Tracheal epithelial cell (primary cell): ENCODE measurements around the gene NPY4R. TPM values are rescaled to one million over a fixed set of nuclear protein-coding genes. Genes with fewer than 3 reads are reported as not detected.

Source experiments
- total RNA-seq: library from RNA; depleted of rRNA; stranded (reverse); fragments of >200 nt; gene quantifications from 2 replicates; pipeline ENCODE4 v1.2.1, GENCODE V29; 2014

NPY4R gene
- total RNA-seq, result not detected in 2 replicates

GRCh38 chr10:46465765-46466164 lies at the start of gene NPY4R:
TSS of gene NPY4R (minus strand) at chr10:46465958. CDS start at chr10:46462635, 3,323 bp downstream.

Other genes starting within 250 kb of the NPY4R start
- gene ANTXRL, start 179.0 kb downstream of the NPY4R start, total RNA-seq, result not detected in 2 replicates
- gene ANXA8L1, start 90.2 kb downstream of the NPY4R start, total RNA-seq, result 183 and 261 TPM in 2 replicates
- 0.85 and 10.4 TPM in 2 replicates for gene GPRIN2, start 90.7 kb upstream of the NPY4R start, total RNA-seq
- gene SYT15, start 113.2 kb upstream of the NPY4R start, total RNA-seq, result not detected in 2 replicates